Measurements from ENCODE around the gene PPP4R1.

The PPP4R1 gene

GRCh38 chr18:9596843-9597526 is 17.4 kb downstream of the PPP4R1 start:
- no peak for DNase-seq (ENCODE audit: low spot score)
- no peak overlapping the region for H3K27ac ChIP-seq
- TF ChIP-seq CTCF (IDR thresholded peaks at IDR 0.05) = no peak

GRCh38 chr18:9596226-9596625 is 18.1 kb downstream of the PPP4R1 start:
- Histone ChIP-seq H3K4me3 (no peak overlapping the region), H3K27ac (no peak overlapping the region)
- no peak for DNase-seq (ENCODE audit: low spot score)
- no peak for TF ChIP-seq CTCF (IDR thresholded peaks at IDR 0.05)

More at GRCh38 chr18:9596843-9597526, 17.4 kb downstream of the PPP4R1 start:
- H3K4me3 ChIP-seq = no peak overlapping the region

GRCh38 chr18:9594823-9595596 is 19.3 kb downstream of the PPP4R1 start:
- DNase-seq (ENCODE audit: low spot score) = no peak
- no peak for TF ChIP-seq CTCF (IDR thresholded peaks at IDR 0.05)
- Histone ChIP-seq H3K27ac (peak overlapping the region; percentile 3 to 21), H3K4me3 (peak overlapping the region; percentile 29)

GRCh38 chr18:9587924-9588323 is 26.4 kb downstream of the PPP4R1 start:
- no peak for TF ChIP-seq CTCF (IDR thresholded peaks at IDR 0.05)
- H3K4me3 ChIP-seq = no peak overlapping the region
- DNase-seq (ENCODE audit: low spot score) = no peak
- H3K27ac ChIP-seq = no peak overlapping the region

- no peak overlapping the region for H3K4me3 ChIP-seq
- no peak for DNase-seq (ENCODE audit: low spot score)
- H3K27ac ChIP-seq = no peak overlapping the region
- TF ChIP-seq CTCF (IDR thresholded peaks at IDR 0.05) = no peak
These were observed 27.5 kb downstream of the PPP4R1 start for GRCh38 chr18:9586814-9587213.

- TF ChIP-seq CTCF (IDR thresholded peaks at IDR 0.05) = no peak
- H3K4me3 ChIP-seq = no peak overlapping the region
- H3K27ac ChIP-seq = no peak overlapping the region
- no peak for DNase-seq (ENCODE audit: low spot score)
These were observed 32.7 kb downstream of the PPP4R1 start for GRCh38 chr18:9581667-9582066.

GRCh38 chr18:9578306-9578705 is 36.1 kb downstream of the PPP4R1 start:
- DNase-seq (ENCODE audit: low spot score) = no peak
- no peak overlapping the region for H3K27ac ChIP-seq
- H3K4me3 ChIP-seq = no peak overlapping the region
- TF ChIP-seq CTCF (IDR thresholded peaks at IDR 0.05) = no peak

All from coronary artery (tissue), 2 donors.